ENCODE results near the gene ANKFN1.

The ANKFN1 gene

DNA sequence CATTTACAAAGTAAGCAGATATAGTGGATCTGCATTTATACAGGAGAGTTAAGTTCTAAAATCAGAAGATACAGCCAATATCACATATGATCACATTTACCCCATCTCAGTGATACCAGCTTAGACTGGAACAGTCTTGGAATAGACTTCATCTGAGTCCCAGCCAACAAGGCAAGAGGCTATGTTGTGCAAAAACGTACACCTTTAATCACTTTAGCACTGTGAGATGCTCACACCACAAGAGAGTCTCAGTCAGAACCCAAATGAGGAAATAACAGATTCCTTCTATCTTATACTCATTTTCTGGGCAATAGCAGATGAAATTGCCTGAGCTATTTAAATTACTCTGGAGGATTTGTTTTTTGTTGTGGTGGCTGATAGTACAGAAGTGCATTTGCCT lies 145.6 kb downstream of the ANKFN1 start:
- Mint-ChIP-seq H3K27ac (no peak overlapping the region), H3K36me3 (no peaks in the 10 kb centered on the region), H3K4me3 (no peak overlapping the region), H3K9me3 (no peaks in the 10 kb centered on the region), H3K4me1 (no peaks in the 10 kb centered on the region), H3K27me3 (peaks cover 3% of the 10 kb centered on the region)
- no peak for DNase-seq (ENCODE audit: low spot score in 2 of 2)
- ATAC-seq (ENCODE audit: low read depth), result no peak

DNA sequence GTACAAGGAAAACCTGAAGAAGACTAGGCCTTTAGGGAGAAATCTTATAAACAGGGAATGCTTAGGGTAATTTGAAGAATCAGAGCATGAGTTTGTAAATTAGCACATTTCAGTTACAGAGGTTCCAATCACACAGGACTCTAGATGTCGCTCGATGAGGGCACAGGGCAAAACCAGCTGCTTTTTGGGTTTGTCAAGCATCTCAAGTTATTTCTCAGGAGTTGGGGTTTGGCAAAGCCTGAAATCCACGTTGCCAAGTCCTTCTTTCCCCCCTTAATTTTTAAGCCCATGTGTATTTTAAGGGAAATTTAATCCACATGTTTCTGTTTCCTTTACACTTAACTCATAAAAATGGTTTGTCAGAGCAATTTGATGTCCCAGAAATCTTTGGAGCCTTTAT lies 146.9 kb downstream of the ANKFN1 start:
- no peak overlapping the region for H3K27ac Mint-ChIP-seq
- no peaks in the 10 kb centered on the region for H3K4me1 Mint-ChIP-seq
- no peaks in the 10 kb centered on the region for H3K36me3 Mint-ChIP-seq
- DNase-seq (ENCODE audit: low spot score in 2 of 2) (no peak), ATAC-seq (ENCODE audit: low read depth) (no peak)
- H3K4me3 Mint-ChIP-seq, result no peak overlapping the region
- peaks cover 3% of the 10 kb centered on the region for H3K27me3 Mint-ChIP-seq
- H3K9me3 Mint-ChIP-seq, result no peaks in the 10 kb centered on the region

DNA sequence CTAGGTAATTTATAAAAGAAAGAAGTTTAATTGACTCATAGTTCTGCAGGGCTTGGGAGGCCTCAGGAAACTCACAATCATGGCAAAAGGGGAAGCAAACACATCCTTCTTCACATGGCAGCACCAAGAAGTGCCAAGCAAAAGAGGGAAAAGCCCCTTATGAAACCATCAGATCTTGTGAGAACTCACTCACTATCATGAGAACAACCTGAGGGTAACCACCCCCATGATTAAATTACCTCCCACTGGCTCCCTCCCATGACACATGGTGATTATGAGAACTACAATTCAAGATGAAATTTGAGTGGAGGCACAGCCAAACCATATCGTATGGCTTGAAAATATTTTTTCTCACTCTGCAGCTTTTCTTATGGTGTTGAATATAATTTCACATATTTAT lies 151.7 kb downstream of the ANKFN1 start:
- no peak for ATAC-seq (ENCODE audit: low read depth)
- Mint-ChIP-seq H3K27me3 (peaks cover 2% of the 10 kb centered on the region), H3K4me1 (no peaks in the 10 kb centered on the region), H3K9me3 (no peaks in the 10 kb centered on the region), H3K27ac (no peak overlapping the region), H3K36me3 (no peaks in the 10 kb centered on the region), H3K4me3 (no peak overlapping the region)
- no peak for DNase-seq (ENCODE audit: low spot score in 2 of 2)

DNA sequence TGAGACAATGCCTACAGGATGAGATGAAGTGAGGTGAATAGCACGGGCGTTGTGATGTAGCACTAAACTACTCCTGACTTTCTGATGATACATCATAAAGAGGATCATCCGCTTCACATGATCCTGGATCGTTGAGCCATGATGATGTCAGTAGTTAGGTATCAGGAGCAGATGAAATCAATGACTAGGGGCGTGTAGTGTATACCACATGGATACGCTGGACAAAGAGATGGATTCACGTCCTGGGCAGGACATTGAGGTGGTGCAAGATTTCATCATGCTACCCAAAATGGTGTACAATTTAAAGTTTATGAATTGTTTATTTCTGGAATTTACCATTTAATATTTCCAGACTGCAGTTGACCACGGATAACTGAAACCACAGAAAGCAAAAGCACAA lies 156.6 kb downstream of the ANKFN1 start:
- H3K27ac Mint-ChIP-seq, result no peak overlapping the region
- DNase-seq (ENCODE audit: low spot score in 2 of 2) (no peak), ATAC-seq (ENCODE audit: low read depth) (no peak)
- H3K9me3 Mint-ChIP-seq, result peaks cover 5% of the 10 kb centered on the region
- no peaks in the 10 kb centered on the region for H3K36me3 Mint-ChIP-seq
- H3K27me3 Mint-ChIP-seq, result peaks cover 2% of the 10 kb centered on the region
- no peak overlapping the region for H3K4me3 Mint-ChIP-seq
- H3K4me1 Mint-ChIP-seq, result no peaks in the 10 kb centered on the region

DNA sequence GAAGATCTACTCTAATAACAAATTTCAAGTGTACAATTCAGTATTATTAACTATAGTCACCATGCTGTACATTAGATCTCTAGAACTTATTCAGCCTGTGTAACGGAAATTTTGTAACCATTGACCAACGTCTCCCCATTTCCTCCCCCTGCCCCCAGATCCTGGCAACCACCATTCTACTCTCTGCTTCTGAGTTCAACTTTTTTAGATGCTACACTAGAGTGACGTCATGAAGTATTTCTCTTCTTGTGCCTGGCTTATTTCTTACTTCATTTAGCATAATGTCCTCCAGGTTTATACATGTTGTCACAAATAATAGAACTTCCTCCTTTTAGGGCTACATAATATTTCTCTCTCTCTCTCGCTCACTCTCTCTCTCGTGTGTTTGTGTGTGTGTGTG lies 157.5 kb downstream of the ANKFN1 start:
- Mint-ChIP-seq H3K9me3 (peaks cover 5% of the 10 kb centered on the region), H3K4me3 (no peak overlapping the region), H3K27me3 (peaks cover 2% of the 10 kb centered on the region), H3K27ac (no peak overlapping the region), H3K4me1 (no peaks in the 10 kb centered on the region), H3K36me3 (no peaks in the 10 kb centered on the region)
- ATAC-seq (ENCODE audit: low read depth) (no peak), DNase-seq (ENCODE audit: low spot score in 2 of 2) (no peak)

DNA sequence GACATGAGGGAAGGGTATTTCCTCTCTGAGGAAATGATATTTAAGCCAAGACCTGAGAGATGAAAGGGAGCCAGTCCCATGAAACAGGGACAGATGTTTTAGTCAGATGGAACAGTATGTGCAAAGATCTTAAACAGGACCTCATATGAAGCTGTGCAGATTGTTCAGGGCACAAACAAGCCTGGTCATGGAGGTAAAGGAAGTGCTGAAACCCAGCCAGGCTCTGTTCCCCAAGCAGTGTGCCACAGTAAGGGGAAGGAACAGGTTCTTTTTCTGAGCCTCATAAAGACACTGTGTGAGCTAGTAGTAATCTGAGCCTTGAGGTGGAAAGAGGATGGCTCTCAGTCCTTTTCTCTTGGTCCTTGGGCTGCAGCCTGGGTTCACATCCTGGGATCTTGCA lies 159.9 kb downstream of the ANKFN1 start:
- Mint-ChIP-seq H3K36me3 (no peaks in the 10 kb centered on the region), H3K4me1 (no peaks in the 10 kb centered on the region), H3K4me3 (no peak overlapping the region)

DNA sequence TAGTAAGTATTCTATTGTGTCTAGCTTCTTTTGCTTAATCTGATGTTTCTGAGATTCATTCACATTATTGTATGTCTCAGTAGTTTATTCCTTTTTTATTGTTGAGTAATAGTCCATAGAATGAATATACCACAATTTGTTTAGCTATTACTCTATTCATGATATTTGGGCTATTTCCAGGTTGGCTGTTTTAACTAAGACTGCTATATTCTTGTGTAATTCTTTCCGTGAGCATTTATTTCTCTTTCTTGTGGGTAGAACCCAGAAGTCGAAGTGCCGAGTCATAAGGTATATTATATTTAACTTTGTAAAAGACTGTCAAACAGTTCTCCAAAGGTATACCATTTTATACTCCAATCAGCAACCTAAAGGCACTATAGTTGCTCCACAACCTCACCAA lies 160.8 kb downstream of the ANKFN1 start:
- Mint-ChIP-seq H3K27me3 (no peaks in the 10 kb centered on the region), H3K9me3 (peaks cover 5% of the 10 kb centered on the region), H3K4me1 (no peaks in the 10 kb centered on the region), H3K36me3 (no peaks in the 10 kb centered on the region), H3K27ac (no peak overlapping the region), H3K4me3 (no peak overlapping the region)
- ATAC-seq (ENCODE audit: low read depth) (no peak), DNase-seq (ENCODE audit: low spot score in 2 of 2) (no peak)

More for the DNA sequence above, 159.9 kb downstream of the ANKFN1 start:
- Mint-ChIP-seq H3K9me3 (peaks cover 5% of the 10 kb centered on the region), H3K27ac (no peak overlapping the region), H3K27me3 (no peaks in the 10 kb centered on the region)
- no peak for DNase-seq (ENCODE audit: low spot score in 2 of 2)
- ATAC-seq (ENCODE audit: low read depth), result no peak

DNA sequence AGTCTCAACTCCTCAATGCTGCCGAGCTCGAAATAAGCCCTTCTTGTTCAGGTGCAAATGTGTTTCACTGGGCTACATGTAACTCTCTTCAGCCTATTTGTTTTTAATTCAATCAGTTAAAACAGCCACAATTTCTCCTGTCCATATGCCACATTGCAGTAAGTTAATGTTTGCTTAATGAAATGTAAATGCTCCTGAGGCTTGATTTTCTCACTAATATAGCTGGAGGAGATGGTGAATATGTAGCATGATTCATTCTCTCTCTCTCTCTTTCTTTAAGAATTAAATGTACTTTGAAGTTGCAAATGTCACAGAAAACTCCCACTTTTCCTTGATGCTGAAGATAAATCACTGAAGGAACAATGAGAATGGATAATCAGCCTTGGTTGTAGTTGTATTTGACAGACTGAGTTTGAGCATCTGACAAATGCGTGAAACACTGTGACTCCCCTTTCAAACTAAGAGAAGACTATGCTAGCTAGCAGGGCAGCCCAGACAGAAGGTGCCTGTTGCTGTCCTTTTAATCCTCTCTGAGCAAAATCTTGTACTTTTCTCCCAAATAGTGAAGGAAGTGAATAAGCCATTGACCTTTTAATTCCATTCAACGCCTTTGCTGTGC lies 161.8 kb downstream of the ANKFN1 start:
- no peak for ATAC-seq (ENCODE audit: low read depth)

DNA sequence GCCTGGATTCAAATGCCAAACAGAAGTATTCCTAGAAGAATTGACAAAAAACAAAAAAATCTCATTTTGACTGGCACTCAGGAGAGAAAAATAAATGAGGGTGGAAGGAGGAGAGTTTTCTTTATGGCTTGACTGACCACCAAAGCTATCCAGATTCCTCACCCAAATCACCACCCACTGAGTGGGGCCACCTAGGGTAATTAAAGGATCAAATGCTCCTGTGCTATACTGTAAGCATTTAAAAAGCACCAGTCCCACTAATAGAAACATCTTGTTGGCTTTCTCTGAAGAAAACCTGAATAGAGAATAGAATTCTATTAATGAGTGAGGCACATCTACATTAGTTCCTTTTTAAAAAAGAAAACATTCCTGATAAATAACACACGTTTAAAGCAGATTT lies 163.3 kb downstream of the ANKFN1 start:
- ATAC-seq (ENCODE audit: low read depth) (no peak), DNase-seq (ENCODE audit: low spot score in 2 of 2) (no peak)
- Mint-ChIP-seq H3K4me3 (no peak overlapping the region), H3K27me3 (no peaks in the 10 kb centered on the region), H3K27ac (no peak overlapping the region), H3K36me3 (no peaks in the 10 kb centered on the region), H3K4me1 (no peaks in the 10 kb centered on the region), H3K9me3 (peaks cover 2% of the 10 kb centered on the region)

More for the DNA sequence above, 161.8 kb downstream of the ANKFN1 start:
- no peaks in the 10 kb centered on the region for H3K36me3 Mint-ChIP-seq
- H3K27ac Mint-ChIP-seq, result no peak overlapping the region
- H3K27me3 Mint-ChIP-seq, result no peaks in the 10 kb centered on the region
- DNase-seq (ENCODE audit: low spot score in 2 of 2), result no peak
- H3K9me3 Mint-ChIP-seq, result peaks cover 5% of the 10 kb centered on the region
- no peak overlapping the region for H3K4me3 Mint-ChIP-seq
- no peaks in the 10 kb centered on the region for H3K4me1 Mint-ChIP-seq

DNA sequence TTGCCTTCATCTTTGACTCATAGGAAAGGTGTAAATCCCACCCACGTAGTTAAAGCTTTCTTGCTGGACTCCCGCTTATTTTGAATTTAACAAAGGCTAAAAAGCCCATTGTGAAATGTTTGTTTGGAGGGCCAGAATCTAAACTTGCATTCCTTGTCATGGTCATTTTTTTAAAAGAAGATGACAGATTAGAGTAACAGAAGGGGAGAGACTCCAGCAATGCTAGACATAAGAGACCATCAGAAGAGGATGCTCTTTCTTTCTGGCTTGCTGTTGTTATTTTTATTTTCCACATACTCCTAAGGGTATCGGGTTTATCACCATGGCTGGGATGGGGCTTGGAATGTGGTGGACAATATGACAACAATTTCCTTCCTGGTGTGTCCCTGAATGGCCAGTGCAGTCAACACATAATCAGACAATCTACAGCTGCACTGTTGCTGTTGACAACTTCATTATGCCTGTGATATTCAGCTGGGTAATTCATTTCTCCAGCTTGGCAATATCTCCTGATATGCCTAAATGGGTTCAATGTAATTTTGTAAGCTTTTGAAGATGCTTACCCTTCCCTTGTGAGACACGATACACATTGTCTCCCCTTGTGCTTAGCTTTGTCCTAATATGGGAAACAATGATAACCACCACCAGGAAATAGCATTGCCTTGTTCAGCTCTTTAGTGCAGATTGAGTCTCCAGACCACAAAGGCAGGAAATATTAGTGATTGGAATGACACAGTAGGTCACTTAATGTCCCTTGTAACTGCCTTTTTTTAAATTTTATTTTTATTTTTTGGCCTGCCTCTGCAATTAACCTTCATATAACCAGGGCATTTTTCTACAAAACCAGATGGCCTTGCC lies 164.3 kb downstream of the ANKFN1 start:
- Mint-ChIP-seq H3K9me3 (peaks cover 3% of the 10 kb centered on the region), H3K4me3 (no peak overlapping the region), H3K27me3 (peaks cover 4% of the 10 kb centered on the region), H3K36me3 (peaks cover 2% of the 10 kb centered on the region), H3K27ac (no peak overlapping the region), H3K4me1 (no peaks in the 10 kb centered on the region)
- ATAC-seq (ENCODE audit: low read depth) (no peak), DNase-seq (ENCODE audit: low spot score in 2 of 2) (no peak)

DNA sequence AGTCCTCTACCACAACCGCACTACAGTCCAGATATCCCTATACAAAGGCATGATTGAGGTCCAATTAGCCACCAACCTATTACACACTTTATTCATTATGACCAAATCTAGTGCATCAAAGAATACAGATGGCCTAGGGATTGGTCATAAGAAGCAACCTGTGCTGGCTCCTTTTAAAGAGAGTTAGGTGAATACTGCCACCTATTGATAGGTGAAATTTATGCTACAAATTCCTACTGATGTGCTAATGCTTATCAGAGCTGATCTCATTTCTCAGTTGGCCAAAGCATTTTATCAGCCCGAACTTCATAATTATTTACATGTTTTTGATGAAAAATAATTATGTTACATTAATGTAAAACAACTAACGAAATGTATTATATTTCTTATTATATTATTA lies 166.3 kb downstream of the ANKFN1 start:
- no peak for ATAC-seq (ENCODE audit: low read depth)
- no peak overlapping the region for H3K27ac Mint-ChIP-seq
- no peaks in the 10 kb centered on the region for H3K4me1 Mint-ChIP-seq
- peaks cover 2% of the 10 kb centered on the region for H3K9me3 Mint-ChIP-seq
- H3K27me3 Mint-ChIP-seq, result peaks cover 4% of the 10 kb centered on the region
- no peak overlapping the region for H3K4me3 Mint-ChIP-seq
- H3K36me3 Mint-ChIP-seq, result peaks cover 2% of the 10 kb centered on the region
- DNase-seq (ENCODE audit: low spot score in 2 of 2), result no peak

DNA sequence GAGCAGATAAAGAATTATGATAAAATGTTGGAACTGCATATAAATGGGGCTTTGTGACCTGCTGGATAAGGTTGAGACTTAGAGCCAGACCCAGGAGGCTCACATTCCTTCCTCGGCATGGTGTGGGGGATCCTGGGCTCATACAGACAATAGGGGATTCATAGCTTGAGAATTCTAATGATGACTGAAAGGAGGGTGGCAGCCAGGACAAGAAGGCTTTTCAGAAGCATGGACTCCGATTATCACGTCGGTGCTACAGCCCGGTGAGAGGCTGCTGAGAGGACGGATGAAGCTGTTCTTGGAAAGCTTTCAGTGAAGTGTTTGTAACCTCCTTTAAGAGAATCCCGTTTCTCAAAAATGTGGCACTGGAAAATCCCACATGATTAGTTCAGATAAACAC lies 167.2 kb downstream of the ANKFN1 start:
- Mint-ChIP-seq H3K36me3 (peaks cover 2% of the 10 kb centered on the region), H3K27ac (no peak overlapping the region), H3K27me3 (peaks cover 4% of the 10 kb centered on the region), H3K9me3 (peaks cover 2% of the 10 kb centered on the region), H3K4me3 (no peak overlapping the region), H3K4me1 (no peaks in the 10 kb centered on the region)
- ATAC-seq (ENCODE audit: low read depth) (no peak), DNase-seq (ENCODE audit: low spot score in 2 of 2) (no peak)

DNA sequence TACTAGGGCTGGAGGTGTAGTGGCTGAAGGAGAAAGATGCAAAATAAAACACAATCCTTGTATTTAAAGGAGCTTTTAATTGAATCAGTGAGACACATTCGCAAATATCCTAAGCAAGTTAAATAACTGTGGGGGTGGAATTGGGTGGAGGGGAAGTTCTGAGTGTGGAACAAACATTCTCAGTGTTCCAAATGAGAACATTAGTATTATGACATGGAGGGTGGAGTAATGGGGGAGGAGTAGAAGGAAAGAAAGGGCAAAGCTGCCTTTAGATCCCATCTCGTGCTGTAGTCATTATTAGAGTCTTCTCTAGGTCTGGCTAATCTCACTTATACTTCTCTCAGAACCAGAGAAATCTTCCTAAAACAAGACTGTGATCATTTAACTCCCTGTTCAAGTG lies 169.7 kb downstream of the ANKFN1 start:
- no peak overlapping the region for H3K4me3 Mint-ChIP-seq
- H3K36me3 Mint-ChIP-seq, result peaks cover 2% of the 10 kb centered on the region
- no peak overlapping the region for H3K27ac Mint-ChIP-seq
- H3K9me3 Mint-ChIP-seq, result peaks cover 2% of the 10 kb centered on the region
- DNase-seq (ENCODE audit: low spot score in 2 of 2), result no peak
- peaks cover 4% of the 10 kb centered on the region for H3K27me3 Mint-ChIP-seq
- ATAC-seq (ENCODE audit: low read depth), result no peak
- no peaks in the 10 kb centered on the region for H3K4me1 Mint-ChIP-seq

DNA sequence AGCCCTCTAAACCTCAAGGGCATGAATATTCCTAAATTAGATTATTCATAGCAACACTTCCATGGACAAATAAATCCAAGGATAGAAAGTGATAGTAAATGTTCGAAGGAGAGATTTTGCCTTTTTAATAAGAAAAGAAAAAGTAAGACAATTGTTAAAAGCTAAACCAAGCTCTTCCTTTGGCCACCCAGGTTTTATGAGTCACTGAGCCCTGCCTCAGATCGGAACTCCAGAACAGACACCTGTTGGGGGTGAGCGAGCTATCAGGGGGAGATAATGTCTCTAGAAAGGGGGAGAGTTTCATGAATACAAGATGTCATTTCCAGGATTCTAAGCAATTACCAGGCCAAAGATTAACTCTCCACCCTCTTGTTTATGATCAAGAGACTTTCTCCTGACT lies 171.4 kb downstream of the ANKFN1 start:
- H3K9me3 Mint-ChIP-seq, result peaks cover 2% of the 10 kb centered on the region
- DNase-seq (ENCODE audit: low spot score in 2 of 2), result no peak
- no peak overlapping the region for H3K4me3 Mint-ChIP-seq
- no peak for ATAC-seq (ENCODE audit: low read depth)
- H3K4me1 Mint-ChIP-seq, result no peaks in the 10 kb centered on the region
- peaks cover 2% of the 10 kb centered on the region for H3K36me3 Mint-ChIP-seq
- peaks cover 4% of the 10 kb centered on the region for H3K27me3 Mint-ChIP-seq
- H3K27ac Mint-ChIP-seq, result no peak overlapping the region

Measured in memory B cell (primary cell).